Mammary epithelial cell (primary cell): ENCODE data around the gene CDH13.

Experiments
- CTCF ChIP-seq, 2 donors: IDR thresholded peaks in 1 of 2; conservative IDR thresholded peaks in 1 of 2; 2 replicates each; pipeline ENCODE4 v1.5.1; 2011 to 2012; ENCODE audit warnings: inconsistent platforms in 2 of 2, low read length in 2 of 2, mild to moderate bottlenecking in 2 of 2, control low read depth in 1 of 2, low read depth in 1 of 2; ENCODE audit not compliant: insufficient read depth in 1 of 2; ENCODE audit errors: extremely low read depth in 1 of 2
- EZH2 ChIP-seq: IDR thresholded peaks from 2 replicates; pipeline ENCODE4 v1.6.1; 2012; ENCODE audit warnings: low read length, inconsistent platforms, borderline replicate concordance

- no peak for TF ChIP-seq CTCF (conservative IDR thresholded peaks at IDR 0.05 in 1 of 2, IDR thresholded peaks at IDR 0.05 in 1 of 2; ENCODE audit: extremely low read depth in 1 of 2, insufficient read depth in 1 of 2, low read depth in 1 of 2, low read length in 2 of 2)
- no peak for TF ChIP-seq EZH2
Measured at GRCh38 chr16:82992786-82993185, 366.0 kb downstream of the CDH13 start.
